ENCODE data around the gene GCNT2. TPM values are rescaled to one million over a fixed set of nuclear protein-coding genes. Genes with fewer than 3 reads are reported as not detected.
"Not testable (repeated sequence)": the region's sequence is repeated elsewhere in the genome, so short reads cannot be mapped to it uniquely, and the experiment has no call there.

Gene GCNT2
- total and polyA plus RNA-seq, 5 experiments from 2014 or later = 0.85 to 4.6 (median 1.8) TPM

- Mint-ChIP-seq H3K27me3 (peaks cover 8 to 26% (median 10%) of the 10 kb centered on the region in 5 donors), H3K4me1 (peaks cover 0 to 2% (median 0%) of the 10 kb centered on the region in 4 donors), H3K4me3 (no peak overlapping the region), H3K9me3 (peaks cover 0 to 4% (median 0%) of the 10 kb centered on the region in 9 donors), H3K27ac (no peak overlapping the region), H3K36me3 (peaks cover 0 to 4% (median 0%) of the 10 kb centered on the region in 3 donors)
- ATAC-seq (no peak), DNase-seq (no peak)
- POLR2A ChIA-PET = no interaction called here
Observed at GRCh38 chr6:10491463-10491862, 29.7 kb upstream of the GCNT2 start.

GRCh38 chr6:10491905-10492304 lies 29.2 kb upstream of the GCNT2 start:
- H3K9me3 Mint-ChIP-seq, H3K4me1 Mint-ChIP-seq, DNase-seq, POLR2A ChIA-PET, H3K36me3 Mint-ChIP-seq, H3K27ac Mint-ChIP-seq, H3K4me3 Mint-ChIP-seq, ATAC-seq: not testable (repeated sequence)
- H3K27me3 Mint-ChIP-seq = peaks cover 11 to 24% (median 13%) of the 10 kb centered on the region in 5 donors

- H3K4me1 Mint-ChIP-seq = peaks cover 0 to 2% (median 0%) of the 10 kb centered on the region in 4 donors
- H3K27ac Mint-ChIP-seq = no peak overlapping the region
- DNase-seq (no peak), ATAC-seq (no peak)
- POLR2A ChIA-PET = no interaction called here
- H3K36me3 Mint-ChIP-seq = no peaks in the 10 kb centered on the region
- peaks cover 0 to 4% (median 0%) of the 10 kb centered on the region in 9 donors for H3K9me3 Mint-ChIP-seq
- no peak overlapping the region for H3K4me3 Mint-ChIP-seq
- peaks cover 13 to 25% (median 16%) of the 10 kb centered on the region in 5 donors for H3K27me3 Mint-ChIP-seq
Observed at GRCh38 chr6:10495029-10495428, 26.1 kb upstream of the GCNT2 start.

GRCh38 chr6:10505529-10505928 lies 15.6 kb upstream of the GCNT2 start:
- H3K9me3 Mint-ChIP-seq = no peaks in the 10 kb centered on the region
- POLR2A ChIA-PET = no interaction called here
- DNase-seq (no peak), ATAC-seq (no peak)
- H3K27ac Mint-ChIP-seq = no peak overlapping the region
- no peaks in the 10 kb centered on the region for H3K36me3 Mint-ChIP-seq
- no peak overlapping the region for H3K4me3 Mint-ChIP-seq
- H3K27me3 Mint-ChIP-seq = peaks cover 3 to 29% (median 16%) of the 10 kb centered on the region in 5 donors
- H3K4me1 Mint-ChIP-seq = peaks cover 1 to 3% (median 2%) of the 10 kb centered on the region in 4 donors

- H3K4me3 Mint-ChIP-seq = no peak overlapping the region
- DNase-seq = no peak
- H3K36me3 Mint-ChIP-seq = no peaks in the 10 kb centered on the region
- no peak for ATAC-seq
- POLR2A ChIA-PET = no interaction called here
- peak overlapping the region in 1 of 10 donors; percentile 60 for H3K27ac Mint-ChIP-seq
- H3K27me3 Mint-ChIP-seq = peaks cover 0 to 19% (median 4%) of the 10 kb centered on the region in 5 donors
- H3K4me1 Mint-ChIP-seq = peaks cover 2 to 6% (median 6%) of the 10 kb centered on the region in 4 donors
- H3K9me3 Mint-ChIP-seq = no peaks in the 10 kb centered on the region
Observed at GRCh38 chr6:10507298-10507697, 13.9 kb upstream of the GCNT2 start.

GRCh38 chr6:10507715-10508114 lies 13.4 kb upstream of the GCNT2 start:
- Mint-ChIP-seq H3K4me1 (peaks cover 2 to 6% (median 6%) of the 10 kb centered on the region in 4 donors), H3K27ac (peak overlapping the region in 2 of 10 donors; percentile 53 to 60), H3K9me3 (no peaks in the 10 kb centered on the region), H3K36me3 (no peaks in the 10 kb centered on the region), H3K27me3 (peaks cover 0 to 15% (median 0%) of the 10 kb centered on the region in 5 donors), H3K4me3 (no peak overlapping the region)
- DNase-seq (no peak), ATAC-seq (no peak)
- POLR2A ChIA-PET = no interaction called here

GRCh38 chr6:10510592-10511367 lies 10.4 kb upstream of the GCNT2 start:
- Mint-ChIP-seq H3K4me3 (peak overlapping the region in 2 of 10 donors; percentile 26 to 40), H3K36me3 (no peaks in the 10 kb centered on the region), H3K27ac (peak overlapping the region in 2 of 10 donors; percentile 2 to 13), H3K27me3 (peaks cover 0 to 11% (median 0%) of the 10 kb centered on the region in 5 donors), H3K9me3 (no peaks in the 10 kb centered on the region), H3K4me1 (peaks cover 2 to 6% (median 6%) of the 10 kb centered on the region in 4 donors)
- ATAC-seq (peak; percentile 79 to 93), DNase-seq (peak; percentile 10 to 75 (median 30))
- POLR2A ChIA-PET = no interaction called here

- Mint-ChIP-seq H3K4me1 (peaks cover 2 to 6% (median 6%) of the 10 kb centered on the region in 4 donors), H3K27ac (no peak overlapping the region), H3K4me3 (no peak overlapping the region), H3K27me3 (peaks cover 0 to 11% (median 0%) of the 10 kb centered on the region in 5 donors), H3K36me3 (no peaks in the 10 kb centered on the region), H3K9me3 (no peaks in the 10 kb centered on the region)
- ATAC-seq (no peak), DNase-seq (no peak)
- POLR2A ChIA-PET = no interaction called here
Observed at GRCh38 chr6:10511477-10511876, 9.7 kb upstream of the GCNT2 start.

GRCh38 chr6:10513544-10513943 lies 7.6 kb upstream of the GCNT2 start:
- Mint-ChIP-seq H3K27ac (no peak overlapping the region), H3K36me3 (no peaks in the 10 kb centered on the region), H3K4me1 (peaks cover 2 to 6% (median 6%) of the 10 kb centered on the region in 4 donors), H3K9me3 (no peaks in the 10 kb centered on the region), H3K27me3 (peaks cover 0 to 11% (median 2%) of the 10 kb centered on the region in 5 donors), H3K4me3 (no peak overlapping the region)
- DNase-seq (no peak), ATAC-seq (no peak)
- POLR2A ChIA-PET = no interaction called here

GRCh38 chr6:10514049-10514780 lies 6.9 kb upstream of the GCNT2 start:
- no peak overlapping the region for H3K4me3 Mint-ChIP-seq
- ATAC-seq = no peak
- POLR2A ChIA-PET = no interaction called here
- H3K4me1 Mint-ChIP-seq = peaks cover 2 to 6% (median 6%) of the 10 kb centered on the region in 4 donors
- no peak overlapping the region for H3K27ac Mint-ChIP-seq
- no peaks in the 10 kb centered on the region for H3K9me3 Mint-ChIP-seq
- no peaks in the 10 kb centered on the region for H3K36me3 Mint-ChIP-seq
- peaks cover 0 to 11% (median 4%) of the 10 kb centered on the region in 5 donors for H3K27me3 Mint-ChIP-seq
- DNase-seq = no peak

GRCh38 chr6:10516953-10517352 lies 4.2 kb upstream of the GCNT2 start:
- Mint-ChIP-seq H3K4me3 (no peak overlapping the region), H3K4me1 (peaks cover 0 to 4% (median 0%) of the 10 kb centered on the region in 4 donors), H3K27ac (no peak overlapping the region), H3K27me3 (peaks cover 0 to 4% (median 3%) of the 10 kb centered on the region in 5 donors), H3K36me3 (no peaks in the 10 kb centered on the region), H3K9me3 (no peaks in the 10 kb centered on the region)
- ATAC-seq (no peak), DNase-seq (no peak)
- POLR2A ChIA-PET = no interaction called here

GRCh38 chr6:10518557-10519407 lies 2.4 kb upstream of the GCNT2 start:
- peaks cover 1 to 9% (median 6%) of the 10 kb centered on the region in 5 donors for H3K27me3 Mint-ChIP-seq
- H3K4me1 Mint-ChIP-seq = peaks cover 0 to 4% (median 0%) of the 10 kb centered on the region in 4 donors
- DNase-seq (no peak), ATAC-seq (no peak)
- H3K36me3 Mint-ChIP-seq = no peaks in the 10 kb centered on the region
- no peak overlapping the region for H3K27ac Mint-ChIP-seq
- H3K9me3 Mint-ChIP-seq = no peaks in the 10 kb centered on the region
- H3K4me3 Mint-ChIP-seq = no peak overlapping the region
- POLR2A ChIA-PET = interaction anchor here (0.7 kb wide), 1 partner anchor 97 kb away, joined by 3 read pairs; no protein-coding TSS in a partner anchor
